SK-N-SH (cell line): ENCODE results near the gene FYCO1. TPM values are rescaled to one million over a fixed set of nuclear protein-coding genes. Genes with fewer than 3 reads are reported as not detected.

Source experiments
- CTCF ChIA-PET: fragments of 300-600, 350-600 bp; formaldehyde crosslinking; extraction: SDS; loops from one replicate; lab custom pipeline; 2021; lab: Yijun Ruan, JAX
- POLR2A ChIA-PET: fragments of 350-600 bp; sonication (Branson Sonifier 250); formaldehyde crosslinking; extraction: SDS; loops from one replicate; lab custom pipeline; 2020; ENCODE audit warnings: antibody characterized with exemption, inconsistent platforms; lab: Yijun Ruan, JAX
- DNase-seq: peaks from one replicate; pipeline ENCODE4 v3.0.0; 2012
- H2AFZ ChIP-seq: fragments of 200-600 bp; sonication (generic); 2 replicates; pipeline ENCODE4 v1.8.1; 2016; ENCODE audit warnings: antibody characterized with exemption, mild to moderate bottlenecking, low read depth
- H3F3A ChIP-seq: fragments of 200-600 bp; sonication (generic); replicated peaks from 2 replicates; pipeline ENCODE3; 2016; ENCODE audit warnings: antibody characterized with exemption, mild to moderate bottlenecking; ENCODE audit not compliant: insufficient read depth
- H3K27ac ChIP-seq, 2 experiments: fragments of 200-500 bp in 1 of 2; fragments of 200-600 bp in 1 of 2; sonication (Bioruptor generic) in 1 of 2; sonication (generic), shearing (Covaris generic) in 1 of 2; 2 replicates each; pipeline versions ENCODE4 v1.5.1 to v1.6.1; 2014 to 2016; ENCODE audit warnings: low read depth in 2 of 2, inconsistent platforms in 1 of 2, low read length in 1 of 2, mild to moderate bottlenecking in 1 of 2, mixed read lengths in 1 of 2
- H3K27me3 ChIP-seq: fragments of 200-600 bp; sonication (generic), shearing (Covaris generic); 2 replicates; pipeline ENCODE4 v1.6.1; 2016; ENCODE audit warnings: mixed run types; ENCODE audit not compliant: insufficient read depth
- H3K36me3 ChIP-seq, 2 experiments: fragments of 200-500 bp in 1 of 2; fragments of 200-600 bp in 1 of 2; sonication (Bioruptor generic) in 1 of 2; sonication (generic) in 1 of 2; replicated peaks in 1 of 2; 2 replicates each; pipeline versions ENCODE3 to v1.5.1; 2014 to 2016; ENCODE audit warnings: low read length in 1 of 2, mild to moderate bottlenecking in 1 of 2; ENCODE audit not compliant: insufficient read depth in 2 of 2, control insufficient read depth in 1 of 2
- H3K4me1 ChIP-seq, 2 experiments: fragments of 200-500 bp in 1 of 2; fragments of 200-600 bp in 1 of 2; sonication (Bioruptor generic) in 1 of 2; sonication (generic), shearing (Covaris generic) in 1 of 2; 2 replicates each; pipeline versions ENCODE4 v1.5.1 to v1.6.1; 2014 to 2016; ENCODE audit warnings: low read depth in 1 of 2, low read length in 1 of 2, mixed run types in 1 of 2; ENCODE audit not compliant: insufficient read depth in 2 of 2, control insufficient read depth in 1 of 2
- H3K4me2 ChIP-seq: fragments of 200-600 bp; sonication (generic), shearing (Covaris generic); 2 replicates; pipeline ENCODE4 v1.6.1; 2017; ENCODE audit warnings: mixed run types
- H3K4me3 ChIP-seq, 2 experiments: fragments of 200-500 bp in 1 of 2; fragments of 200-600 bp in 1 of 2; sonication (Bioruptor generic) in 1 of 2; sonication (generic), shearing (Covaris generic) in 1 of 2; 2 replicates each; pipeline versions ENCODE4 v1.5.1 to v1.8.1; 2014 to 2016; ENCODE audit warnings: low read depth in 2 of 2, inconsistent platforms in 1 of 2, low read length in 1 of 2, mild to moderate bottlenecking in 1 of 2, mixed read lengths in 1 of 2, moderate library complexity in 1 of 2
- H3K79me2 ChIP-seq: fragments of 200-600 bp; sonication (generic); 2 replicates; pipeline ENCODE4 v1.8.1; 2017; ENCODE audit warnings: mild to moderate bottlenecking; ENCODE audit not compliant: insufficient read depth
- H3K9ac ChIP-seq: fragments of 200-600 bp; sonication (generic); 2 replicates; pipeline ENCODE4 v1.6.1; 2017; ENCODE audit warnings: mixed run types
- H3K9me2 ChIP-seq: fragments of 200-600 bp; sonication (generic); 2 replicates; pipeline ENCODE4 v1.6.1; 2017; ENCODE audit warnings: mixed run types
- H3K9me3 ChIP-seq: fragments of 200-600 bp; sonication (generic); 2 replicates; pipeline ENCODE4 v1.6.1; 2017; ENCODE audit warnings: mixed run types, mild to moderate bottlenecking, moderate library complexity
- H4K20me1 ChIP-seq: fragments of 200-600 bp; sonication (generic); 2 replicates; pipeline ENCODE4 v1.6.1; 2017; ENCODE audit warnings: mild to moderate bottlenecking, mixed run types; ENCODE audit not compliant: insufficient read depth
- ELF1 ChIP-seq: IDR thresholded peaks from 2 replicates; pipeline ENCODE4 v1.4.0; 2012
- FOXJ3 ChIP-seq: sonication (generic); formaldehyde crosslinking; IDR thresholded peaks from 2 replicates; pipeline ENCODE4 v1.5.1; 2020; ENCODE audit warnings: mild to moderate bottlenecking, missing genetic modification reagents
- GABPA ChIP-seq: IDR thresholded peaks from 2 replicates; pipeline ENCODE4 v1.4.0; 2012; ENCODE audit warnings: low read depth, mild to moderate bottlenecking
- IRF3 ChIP-seq: fragments of 150-350 bp; IDR thresholded peaks from 2 replicates; pipeline ENCODE4 v1.6.1; 2016; ENCODE audit warnings: mild to moderate bottlenecking, low read depth, low read length
- JUND ChIP-seq: IDR thresholded peaks from 2 replicates; pipeline ENCODE4 v1.4.0; 2012
- MAX ChIP-seq: IDR thresholded peaks from 2 replicates; pipeline ENCODE4 v1.4.0; 2012; ENCODE audit warnings: low read depth
- MXI1 ChIP-seq: IDR thresholded peaks from 2 replicates; pipeline ENCODE4 v1.6.1; 2012; ENCODE audit warnings: mild to moderate bottlenecking, low read depth, low read length, improper control_type of control experiment
- NFIC ChIP-seq: IDR thresholded peaks from 2 replicates; pipeline ENCODE4 v1.4.0; 2012; ENCODE audit warnings: borderline replicate concordance
- NRF1 ChIP-seq: IDR thresholded peaks from 2 replicates; pipeline ENCODE4 v1.6.1; 2012; ENCODE audit warnings: low read depth, mild to moderate bottlenecking, low read length
- RAD21 ChIP-seq: IDR thresholded peaks from 2 replicates; pipeline ENCODE4 v1.6.1; 2012; ENCODE audit warnings: mild to moderate bottlenecking, low read length
- RFX5 ChIP-seq: IDR thresholded peaks from 2 replicates; pipeline ENCODE4 v1.6.1; 2012; ENCODE audit warnings: mild to moderate bottlenecking, improper control_type of control experiment, low read length
- RXRA ChIP-seq: IDR thresholded peaks from 2 replicates; pipeline ENCODE4 v1.4.0; 2012; ENCODE audit warnings: low read depth, mild to moderate bottlenecking, borderline replicate concordance
- SIN3A ChIP-seq: IDR thresholded peaks from 2 replicates; pipeline ENCODE4 v1.6.1; 2012; ENCODE audit warnings: low read depth, mild to moderate bottlenecking, low read length, moderate library complexity, borderline replicate concordance
- TAF1 ChIP-seq: IDR thresholded peaks from 2 replicates; pipeline ENCODE4 v1.6.1; 2012; ENCODE audit warnings: low read depth, mild to moderate bottlenecking, low read length, moderate library complexity, borderline replicate concordance
- TEAD4 ChIP-seq: IDR thresholded peaks from 2 replicates; pipeline ENCODE4 v1.4.0; 2012; ENCODE audit warnings: mild to moderate bottlenecking, borderline replicate concordance; ENCODE audit not compliant: insufficient read depth
- ZBTB33 ChIP-seq: IDR thresholded peaks from 2 replicates; pipeline ENCODE4 v1.4.0; 2012; ENCODE audit warnings: low read depth, borderline replicate concordance
- WGBS: methylation state at CpG from one replicate; pipeline ENCODE4 v1.1.6; 2017; ENCODE audit warnings: low lambda C conversion rate; 5-methylcytosine and 5-hydroxymethylcytosine counted together
- polyA plus RNA-seq, 3 experiments: library from polyadenylated mRNA; depleted of rRNA; stranded (reverse); fragments of >200 nt; gene quantifications; 2 replicates each; pipeline ENCODE4 v1.2.3, GENCODE V29; 2012

FYCO1 gene
- polyA plus RNA-seq, 1 of the 3 experiments (the other 2 are of a cell fraction), result 5.5 TPM

- TF ChIP-seq TEAD4 (no peak), ELF1 (no peak), JUND (no peak)
- TF ChIP-seq, all 33 proteins: peak for 0
Observed at GRCh38 chr3:45955017-45955647, 40.5 kb downstream of the FYCO1 start (continued).

GRCh38 chr3:45954306-45954705 is 41.3 kb downstream of the FYCO1 start:
- ChIA-PET POLR2A (interaction anchor here (1.0 kb wide), 1 partner anchor 12 kb away, joined by 3 read pairs; no protein-coding TSS in a partner anchor), CTCF (interaction anchor here (0.9 to 1.7 kb wide), 4 partner anchors 15 to 192 kb away, joined by 3 to 8 read pairs (median 4); no protein-coding TSS in a partner anchor)
- H3F3A ChIP-seq, result no peaks in the 10 kb centered on the region
- H3K27me3 ChIP-seq, result no peaks in the 10 kb centered on the region
- H3K27ac ChIP-seq, result no peak overlapping the region
- H3K4me2 ChIP-seq, result no peak overlapping the region
- H3K9ac ChIP-seq, result no peak overlapping the region
- peaks cover 22 to 82% of the 10 kb centered on the region in 2 experiments for H3K36me3 ChIP-seq
- no peaks in the 10 kb centered on the region for H3K9me3 ChIP-seq
- H4K20me1 ChIP-seq, result no peaks in the 10 kb centered on the region
- TF ChIP-seq ZBTB33 (no peak), NFIC (no peak), MXI1 (no peak), ELF1 (no peak), SIN3A (no peak), MAX (no peak), FOXJ3 (CRISPR knock-in tag) (no peak), RAD21 (no peak), TAF1 (no peak), RFX5 (no peak), JUND (no peak), NRF1 (no peak), RXRA (no peak), IRF3 (no peak), GABPA (no peak)
- H3K79me2 ChIP-seq, result no peaks in the 10 kb centered on the region
- no peak overlapping the region for H3K4me3 ChIP-seq
- H3K4me1 ChIP-seq, result no peaks in the 10 kb centered on the region
- DNase-seq, result no peak
- no peaks in the 10 kb centered on the region for H3K9me2 ChIP-seq
- H2AFZ ChIP-seq, result no peak overlapping the region
- 93% methylated on average over 3 of the region's 3 CpGs for WGBS
